Subcutaneous adipose tissue (tissue), 4 donors: ENCODE measurements around the gene SYNE1. TPM values are rescaled to one million over a fixed set of nuclear protein-coding genes. Genes with fewer than 3 reads are reported as not detected.

ENCODE experiments used
- total RNA-seq, 4 donors: library from RNA; depleted of rRNA; stranded (reverse); fragments of >200 nt; gene quantifications; one replicate each; pipeline ENCODE4 v1.1.0, GENCODE V29; 2016
- TF ChIP-seq, protein P1 (sequence below): fragments of 450-650 bp; IDR thresholded peaks from one replicate; pipeline ENCODE4 v1.5.1; 2016; ENCODE audit warnings: low read depth, mild to moderate bottlenecking, control low read depth, antibody characterized with exemption, moderate library complexity

Gene SYNE1
- total RNA-seq, 4 donors from 2014 or later, result 85.5 to 173 (median 111) TPM

DNA sequence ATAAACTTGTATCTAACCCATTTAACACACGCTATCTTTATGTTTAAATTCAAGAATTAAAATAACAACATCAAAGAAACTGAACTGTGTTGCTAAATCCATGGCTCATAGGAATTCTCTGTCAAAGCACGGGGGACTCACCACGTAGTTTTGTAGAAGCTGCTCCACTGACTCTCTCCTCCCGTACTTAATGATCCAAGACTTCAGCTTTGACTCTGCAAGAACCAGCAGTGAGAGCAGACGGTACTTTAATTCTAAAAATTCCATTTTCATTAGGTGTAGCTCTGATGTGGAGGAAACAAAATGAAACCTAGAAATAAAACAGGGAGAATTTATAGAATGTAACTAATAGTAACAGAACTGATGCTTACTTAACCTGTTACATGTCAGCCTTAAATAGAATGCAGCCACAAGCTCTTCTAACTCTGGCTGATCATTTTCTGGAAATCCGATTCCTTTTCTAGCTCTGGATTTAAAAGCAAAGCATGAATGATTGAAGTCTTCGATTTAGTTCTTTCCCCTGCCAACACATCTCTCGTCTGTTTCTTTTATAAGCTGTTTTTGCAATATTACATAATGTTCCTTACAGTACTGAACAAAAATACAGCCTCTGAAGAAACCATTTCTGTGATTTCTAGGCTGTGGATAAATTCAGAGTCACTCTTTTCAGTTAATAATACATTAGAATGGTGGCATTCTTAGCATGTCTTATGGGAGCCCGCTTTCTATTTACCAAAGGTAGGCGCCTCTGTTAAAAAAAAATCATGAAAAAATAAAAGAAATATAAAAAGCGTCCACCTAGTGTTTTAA is 165.5 kb downstream of the SYNE1 start:
- TF ChIP-seq, protein P1, sequence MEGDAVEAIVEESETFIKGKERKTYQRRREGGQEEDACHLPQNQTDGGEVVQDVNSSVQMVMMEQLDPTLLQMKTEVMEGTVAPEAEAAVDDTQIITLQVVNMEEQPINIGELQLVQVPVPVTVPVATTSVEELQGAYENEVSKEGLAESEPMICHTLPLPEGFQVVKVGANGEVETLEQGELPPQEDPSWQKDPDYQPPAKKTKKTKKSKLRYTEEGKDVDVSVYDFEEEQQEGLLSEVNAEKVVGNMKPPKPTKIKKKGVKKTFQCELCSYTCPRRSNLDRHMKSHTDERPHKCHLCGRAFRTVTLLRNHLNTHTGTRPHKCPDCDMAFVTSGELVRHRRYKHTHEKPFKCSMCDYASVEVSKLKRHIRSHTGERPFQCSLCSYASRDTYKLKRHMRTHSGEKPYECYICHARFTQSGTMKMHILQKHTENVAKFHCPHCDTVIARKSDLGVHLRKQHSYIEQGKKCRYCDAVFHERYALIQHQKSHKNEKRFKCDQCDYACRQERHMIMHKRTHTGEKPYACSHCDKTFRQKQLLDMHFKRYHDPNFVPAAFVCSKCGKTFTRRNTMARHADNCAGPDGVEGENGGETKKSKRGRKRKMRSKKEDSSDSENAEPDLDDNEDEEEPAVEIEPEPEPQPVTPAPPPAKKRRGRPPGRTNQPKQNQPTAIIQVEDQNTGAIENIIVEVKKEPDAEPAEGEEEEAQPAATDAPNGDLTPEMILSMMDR, result no peak

DNA sequence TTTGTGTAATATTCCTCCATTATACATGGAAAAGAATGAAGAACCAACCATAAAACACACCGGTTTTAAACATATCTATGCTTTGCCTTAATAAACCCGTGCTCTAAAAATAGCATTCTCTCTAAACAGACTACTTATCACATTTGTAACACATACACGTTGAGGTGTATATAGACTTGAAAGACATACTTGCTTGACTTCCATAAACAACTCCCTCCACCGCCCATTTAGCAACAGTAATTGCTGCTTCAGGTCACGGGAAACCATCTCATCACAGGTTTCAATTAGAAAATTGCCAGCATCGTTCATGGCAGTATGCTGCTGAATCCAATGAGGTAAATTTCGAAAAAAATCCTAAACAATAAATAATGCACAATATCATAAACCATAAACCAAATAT is 174.0 kb downstream of the SYNE1 start:
- TF ChIP-seq, protein P1, result no peak

DNA sequence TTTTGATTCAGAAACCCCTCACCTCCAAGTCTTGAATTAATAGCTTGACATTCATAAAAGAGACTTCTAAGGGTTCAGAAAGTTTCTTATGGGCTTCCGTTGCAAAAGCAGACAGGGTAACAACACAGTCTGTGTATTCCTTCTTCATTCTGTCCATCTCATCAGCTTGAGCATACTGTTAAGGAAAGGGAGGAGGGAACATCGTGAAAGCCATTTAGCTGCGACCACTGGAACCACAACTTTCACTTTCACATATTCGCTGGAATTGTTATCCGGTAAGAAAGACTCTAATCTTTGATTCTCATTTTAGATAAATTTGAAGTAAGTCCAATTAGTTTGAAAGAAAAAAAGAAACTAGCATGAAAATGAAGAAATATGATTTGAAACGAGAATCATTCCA is 174.4 kb downstream of the SYNE1 start:
- TF ChIP-seq, protein P1, result no peak

DNA sequence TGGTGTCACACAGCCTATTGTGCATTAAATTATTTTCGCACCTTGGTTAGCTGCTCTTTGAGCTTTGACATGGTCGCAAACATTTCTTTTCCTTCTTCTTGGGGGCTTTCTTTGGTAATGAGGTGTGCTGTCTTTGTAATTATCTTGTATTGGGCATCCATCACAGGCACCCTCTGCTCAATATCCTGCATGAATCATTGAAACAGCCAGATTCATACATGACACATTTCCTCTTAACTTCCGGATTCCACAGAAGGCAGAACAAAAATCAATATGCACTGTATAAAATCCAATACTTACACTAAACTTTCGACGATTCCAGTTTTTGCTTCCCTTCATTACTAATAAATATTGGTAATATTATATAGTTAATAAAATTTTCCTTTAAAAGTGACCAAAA is 175.6 kb downstream of the SYNE1 start:
- TF ChIP-seq, protein P1, result no peak

DNA sequence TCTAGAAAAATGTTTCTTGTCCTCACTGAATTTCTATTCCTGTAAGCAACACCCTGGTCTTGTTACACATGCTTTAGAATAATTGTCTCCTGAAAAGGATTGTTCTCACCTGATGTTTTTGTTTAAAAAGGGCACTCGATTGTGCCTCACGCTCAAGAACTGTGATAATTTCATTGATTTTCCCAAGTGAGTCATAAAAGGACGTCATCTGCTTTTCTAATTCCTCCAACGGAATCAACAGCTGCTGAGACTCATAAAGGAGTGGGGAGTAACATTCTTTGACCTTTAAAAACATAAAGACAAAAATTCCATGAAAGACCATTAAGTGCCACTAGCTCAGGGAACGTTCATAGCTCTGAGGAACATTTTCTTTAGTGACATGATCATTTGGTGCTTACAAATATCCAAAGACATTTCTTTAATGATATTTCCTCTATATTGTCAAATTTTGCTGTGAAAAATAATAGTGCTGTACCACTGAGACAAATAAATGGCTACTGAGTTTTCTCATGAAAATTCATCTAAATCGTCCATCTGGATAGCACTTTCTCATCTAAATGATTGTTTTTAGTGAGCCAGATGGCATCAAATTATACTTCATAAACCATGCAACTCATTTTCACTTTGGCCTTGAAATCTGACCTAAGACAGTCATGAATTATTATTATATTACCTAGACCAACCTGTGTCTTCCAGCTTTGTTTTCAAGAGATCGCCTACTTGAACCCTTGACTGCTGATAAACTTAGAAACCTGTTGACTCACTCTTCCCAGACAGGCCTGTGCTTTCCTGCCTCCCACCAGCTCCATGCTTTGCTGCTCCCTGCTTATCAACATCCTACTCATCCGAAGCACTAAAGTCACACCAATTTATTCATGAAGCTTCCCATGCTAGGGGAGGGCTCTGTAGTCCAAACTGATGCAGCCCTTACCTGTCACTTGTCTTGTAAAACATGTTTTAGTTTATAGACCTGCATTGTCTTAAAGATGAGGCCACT is 178.2 kb downstream of the SYNE1 start:
- TF ChIP-seq, protein P1, result no peak

DNA sequence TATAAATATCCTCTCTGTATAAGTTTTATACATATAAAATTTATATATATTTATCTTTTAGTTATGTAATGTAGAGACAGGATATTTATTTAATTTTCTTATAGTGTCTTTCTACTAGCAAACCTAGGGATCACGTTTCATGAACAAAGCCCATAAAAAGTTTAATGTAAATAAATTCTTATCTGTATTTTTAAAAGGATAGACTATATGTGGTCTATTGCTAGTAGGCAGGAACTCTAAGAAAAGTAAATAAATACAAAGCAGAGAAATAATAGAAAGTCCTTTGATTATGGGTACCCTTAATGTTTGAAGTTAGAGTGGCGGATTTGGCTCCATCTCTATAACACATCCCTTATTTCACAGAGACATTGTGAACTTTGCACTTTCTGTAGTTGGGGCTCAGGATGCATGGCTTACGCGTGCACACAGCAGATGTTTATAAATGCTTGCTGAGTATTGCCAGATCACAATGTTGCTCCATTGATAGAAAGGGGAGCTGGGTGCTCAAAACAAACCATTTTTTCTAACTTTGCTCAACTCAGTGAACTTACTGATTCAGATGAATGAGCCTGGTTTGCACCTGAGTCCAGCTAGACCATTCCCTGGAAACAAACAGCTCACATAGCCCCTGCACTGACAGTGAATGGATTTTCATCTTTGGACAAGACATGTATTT is 179.1 kb downstream of the SYNE1 start:
- TF ChIP-seq, protein P1, result no peak
